Pons (tissue), 1 donor: ENCODE measurements around the gene SMTNL1.

Experiments used
- DNase-seq: peaks from one replicate; pipeline ENCODE4 v3.0.0-alpha.2; 2016; ENCODE audit warnings: low spot score

SMTNL1 gene

GRCh38 chr11:57596266-57596885, 59.0 kb downstream of the SMTNL1 start:
- DNase-seq: no peak

- no peak for DNase-seq
These were observed 60.1 kb downstream of the SMTNL1 start, which contains the start of gene SERPING1 for GRCh38 chr11:57597461-57597915. SERPING1 (plus strand) TSS chr11:57597685; CDS start chr11:57598271, 586 bp downstream.

GRCh38 chr11:57597916-57598830, 60.8 kb downstream of the SMTNL1 start:
- peak; percentile 17 for DNase-seq

GRCh38 chr11:57598831-57599155, 61.4 kb downstream of the SMTNL1 start:
- DNase-seq: no peak

GRCh38 chr11:57599381-57599780, 62.0 kb downstream of the SMTNL1 start:
- no peak for DNase-seq
